ENCODE results near the gene SHISAL1. TPM values are rescaled to one million over a fixed set of nuclear protein-coding genes. Genes with fewer than 3 reads are reported as not detected.

The SHISAL1 gene
- total RNA-seq, 6 experiments from 2014 or later = not detected

- Mint-ChIP-seq H3K4me3 (no peak overlapping the region), H3K27ac (no peak overlapping the region), H3K4me1 (ENCODE audit: low read depth) (no peaks in the 10 kb centered on the region), H3K36me3 (ENCODE audit: low read depth) (no peaks in the 10 kb centered on the region), H3K27me3 (ENCODE audit: insufficient read depth) (peaks cover 28% of the 10 kb centered on the region), H3K9me3 (no peaks in the 10 kb centered on the region)
- TF ChIP-seq CTCF (IDR thresholded peaks at IDR 0.05) = no peak
- no peak for DNase-seq
Measured at GRCh38 chr22:44195189-44195871, 117.4 kb downstream of the SHISAL1 start.

GRCh38 chr22:44194569-44194968 is 118.2 kb downstream of the SHISAL1 start:
- H3K4me1 Mint-ChIP-seq (ENCODE audit: low read depth) = no peaks in the 10 kb centered on the region
- peaks cover 29% of the 10 kb centered on the region for H3K27me3 Mint-ChIP-seq (ENCODE audit: insufficient read depth)
- no peaks in the 10 kb centered on the region for H3K36me3 Mint-ChIP-seq (ENCODE audit: low read depth)
- TF ChIP-seq CTCF (IDR thresholded peaks at IDR 0.05) = no peak
- DNase-seq = no peak
- no peak overlapping the region for H3K4me3 Mint-ChIP-seq
- no peaks in the 10 kb centered on the region for H3K9me3 Mint-ChIP-seq
- no peak overlapping the region for H3K27ac Mint-ChIP-seq

Other genes starting within 250 kb of the SHISAL1 start
- gene PARVG, start 132.0 kb downstream of the SHISAL1 start, total RNA-seq (2021; fragmentation: NEBNext Ultra II Directional; extraction: Animal tissue kit (Norgen Biotek cat#: 25700)) = not detected
- gene RTL6, start 185.3 kb upstream of the SHISAL1 start, total RNA-seq (2021; fragmentation: NEBNext Ultra II Directional; extraction: Animal tissue kit (Norgen Biotek cat#: 25700)) = 10 to 100 TPM; 15.3 to 22.3 (median 16.9) TPM

Measured in HFFc6 (cell line).